Measurements from ENCODE around the gene SLC25A29. TPM values are rescaled to one million over a fixed set of nuclear protein-coding genes. Genes with fewer than 3 reads are reported as not detected.

Gene SLC25A29
- total RNA-seq, 2 donors from 2014 or later = 24.7 to 34.0 TPM

DNA sequence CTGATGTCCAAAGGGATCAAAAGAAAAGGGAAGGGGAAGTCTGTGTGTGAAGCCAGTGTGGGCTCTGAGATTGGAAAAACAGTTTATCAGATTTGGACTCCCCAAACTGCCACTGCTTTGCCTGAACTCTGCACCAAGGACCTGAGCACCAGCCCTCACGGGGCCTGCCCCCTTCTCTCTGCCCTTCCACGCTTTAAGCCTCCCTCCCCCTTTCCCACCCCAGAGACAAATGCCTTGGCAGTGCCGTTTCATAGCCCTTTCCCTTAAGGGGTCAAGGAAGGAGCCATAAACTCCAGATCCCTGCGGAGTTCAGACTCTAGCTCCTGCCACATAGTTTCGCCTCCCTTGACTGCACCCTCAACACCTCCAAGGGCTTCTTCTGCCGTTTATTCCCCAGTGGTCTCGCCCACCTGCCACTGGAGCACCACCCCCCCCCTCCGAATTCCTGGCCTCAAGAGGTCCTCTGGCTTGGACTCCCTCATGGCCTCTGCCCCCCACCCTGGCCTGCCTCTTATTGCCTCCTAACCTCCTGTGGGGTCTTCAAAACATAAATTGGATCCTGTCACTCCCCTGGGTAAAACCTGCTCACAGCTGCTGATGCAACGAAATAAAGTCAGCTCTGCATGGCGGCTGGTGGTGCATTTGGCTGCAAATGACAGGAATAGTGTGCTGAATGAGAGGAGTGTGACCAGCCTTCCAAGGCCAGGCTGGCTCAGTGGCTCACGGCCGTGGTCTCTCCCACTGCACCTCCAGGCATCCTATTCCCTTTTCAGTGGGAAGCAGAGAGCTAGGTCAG lies 18.8 kb downstream of the SLC25A29 start:
- no peaks in the 10 kb centered on the region for H3K27me3 ChIP-seq
- H3K4me1 ChIP-seq = peaks cover 0 to 45% of the 10 kb centered on the region in 2 donors
- no peak for DNase-seq (ENCODE audit: low spot score)
- TF ChIP-seq, protein P1, sequence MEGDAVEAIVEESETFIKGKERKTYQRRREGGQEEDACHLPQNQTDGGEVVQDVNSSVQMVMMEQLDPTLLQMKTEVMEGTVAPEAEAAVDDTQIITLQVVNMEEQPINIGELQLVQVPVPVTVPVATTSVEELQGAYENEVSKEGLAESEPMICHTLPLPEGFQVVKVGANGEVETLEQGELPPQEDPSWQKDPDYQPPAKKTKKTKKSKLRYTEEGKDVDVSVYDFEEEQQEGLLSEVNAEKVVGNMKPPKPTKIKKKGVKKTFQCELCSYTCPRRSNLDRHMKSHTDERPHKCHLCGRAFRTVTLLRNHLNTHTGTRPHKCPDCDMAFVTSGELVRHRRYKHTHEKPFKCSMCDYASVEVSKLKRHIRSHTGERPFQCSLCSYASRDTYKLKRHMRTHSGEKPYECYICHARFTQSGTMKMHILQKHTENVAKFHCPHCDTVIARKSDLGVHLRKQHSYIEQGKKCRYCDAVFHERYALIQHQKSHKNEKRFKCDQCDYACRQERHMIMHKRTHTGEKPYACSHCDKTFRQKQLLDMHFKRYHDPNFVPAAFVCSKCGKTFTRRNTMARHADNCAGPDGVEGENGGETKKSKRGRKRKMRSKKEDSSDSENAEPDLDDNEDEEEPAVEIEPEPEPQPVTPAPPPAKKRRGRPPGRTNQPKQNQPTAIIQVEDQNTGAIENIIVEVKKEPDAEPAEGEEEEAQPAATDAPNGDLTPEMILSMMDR (IDR thresholded peaks at IDR 0.05) = no peak
- H3K9me3 ChIP-seq = no peaks in the 10 kb centered on the region
- no peak overlapping the region for H3K27ac ChIP-seq
- no peak overlapping the region for H3K4me3 ChIP-seq
- H3K36me3 ChIP-seq = peaks cover 11% of the 10 kb centered on the region

- Histone ChIP-seq H3K27me3 (no peaks in the 10 kb centered on the region), H3K4me1 (peaks cover 0 to 52% of the 10 kb centered on the region in 2 donors), H3K27ac (no peak overlapping the region), H3K36me3 (peaks cover 6% of the 10 kb centered on the region), H3K9me3 (no peaks in the 10 kb centered on the region), H3K4me3 (no peak overlapping the region)
- DNase-seq (ENCODE audit: low spot score) = no peak
- TF ChIP-seq, protein P1 (IDR thresholded peaks at IDR 0.05) = no peak
Observed at GRCh38 chr14:100286484-100287191, 19.6 kb downstream of the SLC25A29 start.

DNA sequence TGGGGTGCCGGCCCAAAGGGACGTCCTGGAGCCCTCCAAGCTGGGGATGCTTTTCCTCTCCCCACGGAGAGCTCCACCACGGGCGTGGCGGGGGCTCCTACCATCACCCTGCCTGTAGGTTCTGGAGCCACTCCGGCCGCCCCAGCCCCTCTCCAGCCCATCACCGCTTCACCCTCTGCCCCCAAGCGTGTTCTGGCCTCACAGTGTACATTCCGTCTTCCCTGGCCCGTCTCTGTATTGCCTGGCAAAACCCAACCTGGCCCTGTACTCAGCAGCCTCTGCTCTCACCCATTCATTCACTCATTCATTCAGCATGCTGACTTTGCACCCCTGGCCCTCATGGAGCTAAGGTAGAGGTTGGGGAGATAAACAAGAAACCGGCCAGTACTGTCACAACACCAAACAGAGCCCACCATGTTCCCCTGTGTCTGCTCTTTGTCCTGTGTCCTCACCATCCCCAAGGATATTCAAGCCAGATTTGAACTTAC lies 20.3 kb downstream of the SLC25A29 start:
- Histone ChIP-seq H3K4me1 (peaks cover 0 to 56% of the 10 kb centered on the region in 2 donors), H3K27ac (peak overlapping the region; percentile 91 to 93), H3K36me3 (no peaks in the 10 kb centered on the region), H3K27me3 (no peaks in the 10 kb centered on the region), H3K4me3 (peak overlapping the region; percentile 60 to 81), H3K9me3 (no peaks in the 10 kb centered on the region)
- TF ChIP-seq, protein P1 (IDR thresholded peaks at IDR 0.05) = no peak
- DNase-seq (ENCODE audit: low spot score) = no peak

DNA sequence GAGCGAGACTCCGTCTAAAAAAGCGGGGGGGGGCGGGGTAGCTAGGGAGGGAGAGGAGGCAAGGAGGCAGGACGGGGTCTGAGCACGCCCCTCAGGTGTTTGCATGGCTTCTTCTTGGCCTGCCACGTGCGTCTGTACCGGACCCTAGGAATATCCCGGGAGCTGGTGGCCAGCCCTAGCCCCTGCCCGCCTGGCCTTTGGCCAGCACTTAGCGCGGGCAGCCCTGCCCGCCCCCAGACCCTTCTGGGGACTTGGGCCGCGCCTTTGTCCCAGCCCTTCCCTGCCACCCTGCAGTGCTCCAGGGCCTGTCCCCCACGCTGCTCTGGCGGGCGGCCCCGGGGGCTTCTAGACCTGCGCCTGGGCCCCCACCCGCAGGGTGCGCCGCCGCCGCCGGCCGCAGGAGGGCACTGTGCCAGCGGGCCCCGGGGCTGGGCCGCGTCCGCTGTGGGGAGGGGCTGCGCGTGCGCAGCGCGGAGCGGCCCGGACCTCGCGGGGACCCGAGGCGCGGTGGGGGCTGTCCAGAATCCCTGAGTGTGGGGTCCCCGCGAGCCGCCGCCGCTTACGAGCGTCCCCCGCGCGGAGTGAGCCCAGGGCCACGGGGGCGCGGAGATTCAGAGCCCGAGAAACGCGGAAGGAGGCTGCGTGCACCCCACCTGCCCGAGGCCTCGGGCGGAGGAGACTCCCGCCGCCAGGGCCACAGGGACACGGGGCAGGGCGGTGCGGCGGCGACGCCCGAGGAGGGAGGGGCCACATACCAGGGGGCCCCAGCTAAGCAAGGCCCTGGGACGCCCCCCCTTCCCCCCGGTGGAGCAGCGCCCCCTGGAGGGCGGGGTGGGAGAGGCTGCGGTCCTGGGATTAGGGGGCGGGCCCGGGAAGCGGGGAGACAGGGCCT lies 21.0 kb downstream of the SLC25A29 start:
- peak overlapping the region; percentile 91 to 93 for H3K27ac ChIP-seq
- no peaks in the 10 kb centered on the region for H3K9me3 ChIP-seq
- TF ChIP-seq, protein P1 (IDR thresholded peaks at IDR 0.05) = peak; percentile 67 to 84
- H3K36me3 ChIP-seq = no peaks in the 10 kb centered on the region
- peaks cover 0 to 50% of the 10 kb centered on the region in 2 donors for H3K4me1 ChIP-seq
- no peaks in the 10 kb centered on the region for H3K27me3 ChIP-seq
- peak overlapping the region; percentile 60 to 81 for H3K4me3 ChIP-seq
- no peak for DNase-seq (ENCODE audit: low spot score)

All from right atrium auricular region (tissue), 2 donors.